Type B pancreatic cell (in vitro differentiated cells): ENCODE data around the gene ABHD16A. TPM values are rescaled to one million over a fixed set of nuclear protein-coding genes. Genes with fewer than 3 reads are reported as not detected.

ENCODE experiments used
- DNase-seq: peaks from one replicate; pipeline ENCODE4 v3.0.0; 2021; ENCODE audit warnings: mixed read lengths; ENCODE audit not compliant: unreplicated experiment; ENCODE audit errors: extremely low spot score
- H3K27ac Mint-ChIP-seq: 2 replicates; pipeline ENCODE4 v1.8.0; 2021; ENCODE audit warnings: mild to moderate bottlenecking, mixed read lengths
- H3K27me3 Mint-ChIP-seq: 2 replicates; pipeline ENCODE4 v1.8.0; 2021; ENCODE audit warnings: mixed read lengths
- H3K36me3 Mint-ChIP-seq: 2 replicates; pipeline ENCODE4 v1.8.0; 2021; ENCODE audit warnings: mixed read lengths
- H3K4me1 Mint-ChIP-seq: one replicate; pipeline ENCODE4 v1.8.0; 2021; ENCODE audit warnings: mixed read lengths; ENCODE audit not compliant: unreplicated experiment
- H3K4me3 Mint-ChIP-seq: 2 replicates; pipeline ENCODE4 v1.8.0; 2021; ENCODE audit warnings: mild to moderate bottlenecking, mixed read lengths
- H3K9me3 Mint-ChIP-seq: 2 replicates; pipeline ENCODE4 v1.8.0; 2021; ENCODE audit warnings: mixed read lengths
- CTCF ChIP-seq: fragments of 200-600 bp; sonication (generic); conservative IDR thresholded peaks from 2 replicates; pipeline ENCODE4 v1.5.0; 2021; ENCODE audit warnings: antibody characterized with exemption, mild to moderate bottlenecking
- total RNA-seq: library from RNA; stranded (reverse); gene quantifications from 2 replicates; pipeline ENCODE4 v1.2.1, GENCODE V29; 2021; ENCODE audit warnings: low replicate concordance

ABHD16A gene
- total RNA-seq, 1 donor from 2014 or later = 80.9 TPM

- Mint-ChIP-seq H3K4me3 (peak overlapping the region; percentile 47), H3K27ac (no peak overlapping the region), H3K27me3 (no peaks in the 10 kb centered on the region), H3K4me1 (peaks cover 59% of the 10 kb centered on the region), H3K36me3 (peaks cover 20% of the 10 kb centered on the region), H3K9me3 (no peaks in the 10 kb centered on the region)
- TF ChIP-seq CTCF = no peak
- DNase-seq = no peak
These were observed 40.9 kb downstream of the ABHD16A start for GRCh38 chr6:31662124-31662723.

- TF ChIP-seq CTCF = no peak
- DNase-seq = no peak
- Mint-ChIP-seq H3K9me3 (no peaks in the 10 kb centered on the region), H3K4me3 (peak overlapping the region; percentile 93), H3K27me3 (no peaks in the 10 kb centered on the region), H3K27ac (peak overlapping the region; percentile 89), H3K36me3 (peaks cover 21% of the 10 kb centered on the region), H3K4me1 (peaks cover 55% of the 10 kb centered on the region)
These were observed 41.6 kb downstream of the ABHD16A start for GRCh38 chr6:31661262-31662123.

- Mint-ChIP-seq H3K4me1 (peaks cover 53% of the 10 kb centered on the region), H3K4me3 (peak within 1 kb of the TSS; percentile 93), H3K27me3 (no peaks in the 10 kb centered on the region), H3K36me3 (peaks cover 27% of the 10 kb centered on the region), H3K9me3 (no peaks in the 10 kb centered on the region), H3K27ac (peak within 1 kb of the TSS; percentile 90)
- no peak for TF ChIP-seq CTCF
- DNase-seq = peak; percentile 84
These were observed 42.5 kb downstream of the ABHD16A start, which contains the start of gene C6orf47 for GRCh38 chr6:31660381-31661261. C6orf47 (minus strand) TSS chr6:31660778; CDS start chr6:31659947, 831 bp downstream.

- Mint-ChIP-seq H3K9me3 (no peaks in the 10 kb centered on the region), H3K36me3 (peaks cover 28% of the 10 kb centered on the region), H3K4me1 (peaks cover 55% of the 10 kb centered on the region), H3K27me3 (no peaks in the 10 kb centered on the region), H3K27ac (peak overlapping the region; percentile 90), H3K4me3 (peak overlapping the region; percentile 93)
- no peak for DNase-seq
- TF ChIP-seq CTCF = no peak
These were observed 43.3 kb downstream of the ABHD16A start for GRCh38 chr6:31659649-31660380.
